Dedifferentiated amniotic fluid mesenchymal stem cell (primary cell): ENCODE results near the gene CGB2.
"Not testable (repeated sequence)": the region's sequence is repeated elsewhere in the genome, so short reads cannot be mapped to it uniquely, and the experiment has no call there.

ENCODE experiments used
- DNase-seq: peaks from one replicate; pipeline ENCODE4 v3.0.0-alpha.2; 2016; ENCODE audit errors: extremely low spot score

Gene CGB2

GRCh38 chr19:49031642-49032301, at the start of gene CGB2:
TSS of gene CGB2 (plus strand) at chr19:49031890. CDS start at chr19:49032096, 206 bp downstream.
- not testable (repeated sequence) for DNase-seq

GRCh38 chr19:48982280-48982679, 49.4 kb upstream of the CGB2 start:
- DNase-seq, result no peak

- DNase-seq, result no peak
Measured at GRCh38 chr19:48985711-48986110, 46.0 kb upstream of the CGB2 start.

- no peak for DNase-seq
Measured at GRCh38 chr19:48986211-48986610, 45.5 kb upstream of the CGB2 start.

GRCh38 chr19:48987323-48987722, 44.4 kb upstream of the CGB2 start:
- DNase-seq, result no peak

- DNase-seq, result no peak
Measured at GRCh38 chr19:48988286-48988685, 43.4 kb upstream of the CGB2 start.

GRCh38 chr19:48988860-48989259, 42.8 kb upstream of the CGB2 start:
- DNase-seq, result no peak

- no peak for DNase-seq
Measured at GRCh38 chr19:48989701-48990291, 41.9 kb upstream of the CGB2 start.

- DNase-seq, result no peak
Measured at GRCh38 chr19:48990400-48990799, 41.3 kb upstream of the CGB2 start.

GRCh38 chr19:48991011-48991609, 40.6 kb upstream of the CGB2 start:
- DNase-seq, result no peak

GRCh38 chr19:48991873-48992580, 39.7 kb upstream of the CGB2 start:
- DNase-seq, result peak; percentile 82

- DNase-seq, result no peak
Measured at GRCh38 chr19:48992581-48993174, 39.0 kb upstream of the CGB2 start.

- DNase-seq, result peak; percentile 99
Measured at GRCh38 chr19:48993175-48994034, 38.3 kb upstream of the CGB2 start, which contains the start of the genes GYS1 and RUVBL2. TSS of gene GYS1 (minus strand) at chr19:48993309. CDS start at chr19:48993112, 197 bp downstream. TSS of gene RUVBL2 (plus strand) at chr19:48993887. CDS start at chr19:48993912, 25 bp downstream.

- no peak for DNase-seq
Measured at GRCh38 chr19:48994035-48994386, 37.7 kb upstream of the CGB2 start.

- no peak for DNase-seq
Measured at GRCh38 chr19:48997972-48998371, 33.7 kb upstream of the CGB2 start.

GRCh38 chr19:48999481-49000325, 32.0 kb upstream of the CGB2 start:
- peak; percentile 47 for DNase-seq

GRCh38 chr19:49004133-49004532, 27.6 kb upstream of the CGB2 start:
- no peak for DNase-seq

- DNase-seq, result no peak
Measured at GRCh38 chr19:49004964-49005614, 26.6 kb upstream of the CGB2 start.

- DNase-seq, result no peak
Measured at GRCh38 chr19:49006905-49007304, 24.8 kb upstream of the CGB2 start.

GRCh38 chr19:49009828-49010227, 21.9 kb upstream of the CGB2 start:
- DNase-seq, result no peak
